ENCODE measurements around the gene TMEM198.

DNA sequence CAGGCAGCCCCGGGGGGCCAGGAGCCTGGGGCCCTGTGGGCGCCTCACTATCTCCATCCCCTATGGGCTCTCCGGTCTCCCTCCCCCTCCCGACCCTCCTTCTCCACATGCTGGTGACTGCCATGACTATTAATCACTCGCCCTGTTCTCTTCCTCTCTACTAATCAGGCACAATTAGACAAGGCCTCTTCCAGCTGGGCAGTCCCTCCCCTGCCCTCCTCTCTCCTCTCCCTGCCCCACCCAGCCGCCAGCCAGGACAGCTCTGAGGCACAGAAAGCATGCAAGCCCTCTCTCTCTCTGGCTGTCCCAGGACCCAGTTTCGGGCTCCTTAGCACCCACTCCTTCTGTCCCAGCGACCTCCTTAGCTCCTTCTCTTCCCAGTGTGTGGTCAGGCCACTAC lies 23.7 kb upstream of the TMEM198 start:
- TF ChIP-seq, protein P1, sequence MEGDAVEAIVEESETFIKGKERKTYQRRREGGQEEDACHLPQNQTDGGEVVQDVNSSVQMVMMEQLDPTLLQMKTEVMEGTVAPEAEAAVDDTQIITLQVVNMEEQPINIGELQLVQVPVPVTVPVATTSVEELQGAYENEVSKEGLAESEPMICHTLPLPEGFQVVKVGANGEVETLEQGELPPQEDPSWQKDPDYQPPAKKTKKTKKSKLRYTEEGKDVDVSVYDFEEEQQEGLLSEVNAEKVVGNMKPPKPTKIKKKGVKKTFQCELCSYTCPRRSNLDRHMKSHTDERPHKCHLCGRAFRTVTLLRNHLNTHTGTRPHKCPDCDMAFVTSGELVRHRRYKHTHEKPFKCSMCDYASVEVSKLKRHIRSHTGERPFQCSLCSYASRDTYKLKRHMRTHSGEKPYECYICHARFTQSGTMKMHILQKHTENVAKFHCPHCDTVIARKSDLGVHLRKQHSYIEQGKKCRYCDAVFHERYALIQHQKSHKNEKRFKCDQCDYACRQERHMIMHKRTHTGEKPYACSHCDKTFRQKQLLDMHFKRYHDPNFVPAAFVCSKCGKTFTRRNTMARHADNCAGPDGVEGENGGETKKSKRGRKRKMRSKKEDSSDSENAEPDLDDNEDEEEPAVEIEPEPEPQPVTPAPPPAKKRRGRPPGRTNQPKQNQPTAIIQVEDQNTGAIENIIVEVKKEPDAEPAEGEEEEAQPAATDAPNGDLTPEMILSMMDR (conservative IDR thresholded peaks at IDR 0.05) = no peak
- no peak for TF ChIP-seq ZFX (IDR thresholded peaks at IDR 0.05)

All from C4-2B (cell line).